ENCODE measurements around the gene BACE1-AS. TPM values are rescaled to one million over a fixed set of nuclear protein-coding genes. Genes with fewer than 3 reads are reported as not detected.

BACE1-AS gene
- total and polyA plus RNA-seq, 2 of the 8 experiments (the other 6 are each of a cell fraction or from before 2014, with no cell fraction given), result 14.9 to 17.4 TPM

- Histone ChIP-seq H3K9ac (replicated peaks in 1 of 4; ENCODE audit: extremely low read depth in 1 of 4, low read depth in 3 of 4, low read length in 3 of 4) (peak overlapping the region; percentile 34 to 64 (median 42); a peak in 4 of 7 replicates), H3K56ac (replicated peaks; ENCODE audit: insufficient read length, low read depth, low read length) (no peak overlapping the region), H3K4ac (replicated peaks; ENCODE audit: insufficient read length, low read depth, low read length) (peak overlapping the region; percentile 6), H3K4me1 (replicated peaks in 1 of 4; ENCODE audit: control insufficient read depth in 3 of 4, insufficient read depth in 4 of 4, low read length in 3 of 4) (peaks cover 0 to 5% (median under 1%) of the 10 kb centered on the region in 4 experiments; a peak in 2 of 7 replicates), H2AK5ac (ENCODE audit: low read depth, low read length) (no peak overlapping the region), H2BK12ac (ENCODE audit: low read depth, low read length) (no peak overlapping the region), H3K36me3 (ENCODE audit: control insufficient read depth in 2 of 4, insufficient read depth in 4 of 4, low read length in 3 of 4) (no peaks in the 10 kb centered on the region), H3K14ac (ENCODE audit: insufficient read length) (no peak overlapping the region), H3K79me2 (ENCODE audit: control insufficient read depth in 1 of 2, insufficient read depth in 2 of 2, low read length in 2 of 2) (no peaks in the 10 kb centered on the region), H3K18ac (ENCODE audit: extremely low read depth, low read length) (no peak overlapping the region), H3K4me3 (ENCODE audit: extremely low read depth in 1 of 4, insufficient read depth in 2 of 4, low read depth in 3 of 4, low read length in 4 of 4) (peak overlapping the region; percentile 65 to 91 (median 73)), H4K5ac (ENCODE audit: insufficient read length, low read depth, low read length) (no peak overlapping the region), H4K20me1 (replicated peaks in 1 of 2; ENCODE audit: control insufficient read depth in 1 of 2, insufficient read depth in 2 of 2, low read length in 2 of 2) (peaks cover 0 to 1% of the 10 kb centered on the region in 2 experiments), H2BK20ac (ENCODE audit: low read length) (no peak overlapping the region), H3K4me2 (ENCODE audit: insufficient read depth in 1 of 2, low read depth in 2 of 2, low read length in 2 of 2) (peak overlapping the region; percentile 68 to 91), H3K27me3 (replicated peaks in 1 of 4; ENCODE audit: control insufficient read depth in 3 of 4, extremely low read depth in 1 of 4, insufficient read depth in 3 of 4, low read length in 3 of 4) (no peaks in the 10 kb centered on the region), H3K23me2 (ENCODE audit: low read depth, low read length) (0 out of 2 replicates have a peak, but pooled peaks cover 3% of the 10 kb centered on the region), H3K9me3 (ENCODE audit: insufficient read depth in 2 of 2, low read depth in 1 of 2, low read length in 1 of 2) (no peaks in the 10 kb centered on the region), H3K79me1 (ENCODE audit: low read depth, low read length) (no peaks in the 10 kb centered on the region), H2BK5ac (ENCODE audit: low read depth, low read length) (no peak overlapping the region), H2BK15ac (ENCODE audit: low read length) (no peak overlapping the region), H4K8ac (ENCODE audit: extremely low read depth, insufficient read depth, low read length) (no peak overlapping the region), H3K27ac (ENCODE audit: low read depth, low read length) (no peak overlapping the region), H4K91ac (replicated peaks; ENCODE audit: insufficient read length, low read length) (no peak overlapping the region), H3K23ac (ENCODE audit: insufficient read length) (no peak overlapping the region), H2AFZ (ENCODE audit: low read length) (no peak overlapping the region), H2BK120ac (replicated peaks; ENCODE audit: low read depth, low read length) (no peak overlapping the region)
- 38% methylated on average over 15 of the region's 15 CpGs; no CpG with 5 or more reads in 1 of the 2 experiments for WGBS, 2 experiments (ENCODE audit: extremely low coverage in 1 of 2, insufficient coverage in 1 of 2, insufficient read length in 1 of 2, insufficient replicate concordance in 2 of 2, low coverage in 1 of 2, low lambda C conversion rate in 2 of 2, missing lambda C conversion rate in 1 of 2)
- FAIRE-seq (no peak), DNase-seq (ENCODE audit: low read depth in 1 of 2, low spot score in 2 of 2) (no peak)
- CTCF ChIA-PET (ENCODE audit: partially characterized antibody), result interaction anchor here (0.6 to 1.2 kb wide), 4 partner anchors 10 to 409 kb away, joined by 3 to 4 read pairs (median 4); no protein-coding TSS in a partner anchor
- POLR2A ChIA-PET (ENCODE audit: partially characterized antibody), result interaction anchor here (0.6 to 2.2 kb wide), 9 partner anchors 8 to 205 kb away, joined by 3 to 6 read pairs (median 3); partner anchors contain the start of genes BACE1 and PCSK7
- TF ChIP-seq RFX5 (IDR thresholded peaks at IDR 0.05; ENCODE audit: borderline replicate concordance, low read depth, low read length), result no peak
- TF ChIP-seq POU5F1 (IDR thresholded peaks at IDR 0.05; ENCODE audit: low read depth, low read length), result no peak
- TF ChIP-seq ZNF274 (IDR thresholded peaks at IDR 0.05; ENCODE audit: borderline replicate concordance, extremely low read depth, low read length), result no peak
- TF ChIP-seq NRF1 (IDR thresholded peaks at IDR 0.05; ENCODE audit: low read depth, low read length), result no peak
- no peak for TF ChIP-seq GABPA (IDR thresholded peaks at IDR 0.05; ENCODE audit: borderline replicate concordance, insufficient read depth, low read length)
- no peak for TF ChIP-seq GTF2F1 (IDR thresholded peaks at IDR 0.05; ENCODE audit: borderline replicate concordance, low read depth, low read length)
- no peak for TF ChIP-seq MAFK (IDR thresholded peaks at IDR 0.05; ENCODE audit: low read depth, low read length)
- no peak for TF ChIP-seq TAF7 (optimal IDR thresholded peaks at IDR 0.05; ENCODE audit: borderline replicate concordance, low read depth, low read length)
- no peak for TF ChIP-seq RXRA (IDR thresholded peaks at IDR 0.05; ENCODE audit: insufficient read depth, low read depth, low read length)
- TF ChIP-seq CHD1 (IDR thresholded peaks at IDR 0.05; ENCODE audit: low read depth, low read length), result no peak
- TF ChIP-seq KDM1A (IDR thresholded peaks at IDR 0.05; ENCODE audit: borderline replicate concordance, low read length), result no peak
- TF ChIP-seq HDAC6 (IDR thresholded peaks at IDR 0.05; ENCODE audit: low read depth, low read length), result no peak
- TF ChIP-seq NANOG (IDR thresholded peaks at IDR 0.05; ENCODE audit: insufficient read depth, low read depth, low read length, poor library complexity, severe bottlenecking), result no peak
Measured at GRCh38 chr11:117328375-117329010, 37.3 kb downstream of the BACE1-AS start.
